HG03103 (cell line): ENCODE results near the gene IFNW1.

Experiments used
- ATAC-seq: cut with Tn5 transposase; IDR thresholded peaks from one replicate; pipeline ENCODE4 v1.9.1; 2021; ENCODE audit warnings: low read depth; ENCODE audit not compliant: unreplicated experiment

IFNW1 gene

DNA sequence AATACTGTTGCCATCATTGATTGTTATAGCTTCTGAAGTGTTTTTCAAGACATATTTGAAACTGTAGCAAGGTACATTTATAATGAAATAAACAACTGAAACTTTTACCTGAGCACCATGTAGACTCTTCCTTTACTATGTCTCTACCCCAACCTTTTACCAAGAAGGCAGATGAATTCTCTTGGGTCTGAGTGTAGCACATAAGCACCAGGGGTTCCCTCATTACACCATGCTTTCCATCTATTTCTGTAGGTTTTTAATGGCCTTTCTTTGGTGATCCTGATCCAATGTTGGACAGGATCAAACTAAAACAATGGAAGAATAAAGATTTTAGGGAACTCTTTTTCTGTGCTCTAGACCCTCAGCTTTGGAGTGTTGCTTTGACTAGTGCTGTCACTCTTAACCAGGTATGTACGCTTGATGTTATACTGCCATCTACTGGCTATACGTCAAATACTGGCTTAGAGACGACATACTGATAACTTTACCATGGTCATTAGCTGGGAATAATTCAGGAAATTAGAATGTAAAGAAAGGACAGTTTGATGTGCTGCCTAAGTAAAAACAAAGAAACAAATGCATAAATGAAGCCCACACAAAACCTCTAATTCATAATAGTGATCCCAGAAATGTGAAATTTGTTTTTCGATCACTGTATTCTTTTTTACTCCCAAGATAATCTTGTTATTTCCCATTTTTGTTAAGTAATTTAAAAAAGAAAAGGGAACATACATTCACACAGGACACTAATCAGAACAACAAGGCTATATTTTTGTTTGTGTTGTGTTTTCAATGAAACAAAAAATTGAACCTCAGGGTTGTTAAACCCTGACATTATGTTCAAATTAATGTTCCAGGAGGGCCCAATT is 30.7 kb downstream of the IFNW1 start:
- ATAC-seq = peak; percentile 92

DNA sequence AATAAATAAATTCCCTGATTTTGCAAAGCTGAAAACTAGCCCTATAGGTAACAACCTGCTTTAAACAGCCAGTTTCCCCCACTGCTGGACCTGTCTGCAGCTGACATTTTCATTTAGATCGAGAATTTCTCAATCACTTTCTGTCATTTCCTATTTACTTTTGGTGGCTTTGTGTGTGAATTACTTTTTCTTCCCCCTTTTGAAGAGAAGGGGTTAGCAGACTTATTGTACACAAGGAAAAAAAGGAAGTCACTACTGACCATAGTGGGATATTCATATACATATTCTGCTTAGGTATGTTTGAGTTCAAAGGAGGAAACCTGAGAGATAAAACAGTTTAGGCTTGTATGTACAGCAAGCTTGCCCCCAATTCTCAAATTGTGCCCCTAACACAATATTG is 36.8 kb downstream of the IFNW1 start:
- no peak for ATAC-seq

DNA sequence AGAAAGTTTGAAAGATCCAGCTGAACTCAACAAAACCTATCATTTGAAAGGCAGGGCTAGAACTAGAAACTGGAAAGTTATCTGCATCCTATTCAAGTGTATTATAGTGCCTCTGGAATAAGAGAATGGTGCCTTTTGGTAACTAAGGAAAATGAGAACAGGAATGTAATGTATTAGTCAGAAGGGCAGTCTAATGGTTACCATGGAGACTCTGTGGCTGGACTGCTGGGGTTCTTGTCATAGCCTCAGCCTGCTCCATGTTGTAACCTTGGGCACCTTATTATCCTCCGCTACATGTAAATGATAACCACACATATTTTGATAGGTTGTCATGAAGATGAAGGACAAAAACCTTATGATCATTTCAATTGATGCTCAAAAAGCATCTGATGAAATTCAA is 39.3 kb downstream of the IFNW1 start:
- ATAC-seq = no peak

DNA sequence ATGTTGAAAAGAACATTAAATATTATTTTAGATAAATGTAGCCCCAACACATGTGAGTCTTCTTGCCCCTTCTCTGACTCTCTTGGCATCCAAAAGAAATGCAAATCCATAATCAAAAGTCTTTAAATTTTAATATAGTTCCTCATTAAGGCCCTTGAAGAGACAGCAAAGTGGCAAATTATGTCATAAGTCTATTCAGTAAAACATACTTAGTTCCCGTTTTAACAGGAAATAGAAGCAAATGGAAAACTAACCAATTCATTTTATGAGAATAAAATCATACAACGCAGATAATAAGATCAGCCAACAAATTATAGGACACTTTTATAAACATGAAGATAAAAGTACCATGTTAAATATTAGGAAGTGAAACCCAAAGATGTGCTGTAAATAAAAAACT is 43.8 kb downstream of the IFNW1 start:
- ATAC-seq = no peak

DNA sequence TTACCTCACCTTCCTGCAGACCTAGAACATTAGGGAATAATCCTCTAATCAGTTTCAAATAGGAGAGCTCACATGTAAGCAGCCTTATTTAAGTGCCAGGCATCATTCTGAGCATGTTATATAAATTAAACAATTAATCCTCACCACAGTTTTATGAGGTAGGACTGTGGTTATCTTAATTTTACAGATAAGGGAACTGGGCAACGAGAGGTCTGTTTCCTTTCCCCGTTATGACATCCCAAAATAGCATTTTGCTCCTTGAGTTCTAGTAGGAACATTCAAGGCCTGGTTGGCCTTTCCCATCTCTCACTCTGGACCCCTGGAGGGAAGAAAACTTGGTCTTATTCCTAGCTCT is 44.8 kb downstream of the IFNW1 start:
- ATAC-seq = no peak

DNA sequence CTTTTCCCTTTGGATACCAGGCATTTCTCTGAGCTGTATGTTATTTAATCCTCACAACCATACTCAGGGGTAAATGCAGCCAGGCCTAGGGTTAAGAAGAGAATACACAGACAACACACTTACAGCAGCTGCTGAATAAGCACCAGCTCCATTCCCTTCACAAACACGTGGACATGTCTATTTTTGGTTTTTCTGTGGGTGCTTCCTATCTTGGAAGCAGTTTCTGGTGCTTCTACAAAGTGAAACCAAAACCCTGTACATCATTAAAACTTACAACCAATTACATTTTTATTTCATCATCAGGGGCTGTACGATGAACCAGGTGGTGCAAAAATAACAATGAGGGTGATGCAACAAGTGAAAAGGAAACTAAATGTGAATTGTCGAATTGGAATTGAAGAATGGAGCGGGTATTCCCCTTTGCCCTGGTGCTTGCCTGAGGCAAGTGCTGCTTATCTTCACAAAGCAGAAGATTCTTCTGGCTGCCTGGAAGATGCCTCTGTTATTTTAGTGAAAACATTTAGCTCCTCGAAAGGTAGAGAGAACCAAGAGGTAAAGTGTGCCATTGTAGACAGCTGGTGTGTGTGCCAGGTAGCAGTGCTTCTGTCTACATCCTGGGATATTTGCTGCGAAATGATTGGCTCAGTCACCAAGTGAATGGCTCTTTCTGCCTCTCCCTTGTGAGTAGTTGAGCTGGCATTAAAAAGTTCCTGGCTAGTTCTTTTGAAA is 45.3 kb downstream of the IFNW1 start:
- ATAC-seq = peak; percentile 61

DNA sequence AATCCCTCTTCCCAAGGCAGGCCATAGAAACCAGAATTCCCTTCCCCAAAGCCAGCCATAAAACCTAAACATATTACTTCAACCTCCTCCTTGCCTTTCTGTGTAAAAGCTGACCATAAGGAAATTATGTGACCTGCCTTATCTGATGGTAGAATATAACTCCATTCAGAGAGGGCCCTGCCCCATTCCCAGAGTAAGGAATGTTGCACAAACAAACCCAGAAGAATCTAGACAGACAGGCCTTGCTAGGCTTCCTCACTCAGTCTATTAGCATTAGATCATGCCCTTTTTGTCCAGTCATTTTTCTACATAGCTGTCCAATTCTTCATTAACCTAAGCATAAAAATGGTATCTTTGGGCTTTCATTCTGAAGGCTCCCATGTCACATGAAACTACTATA is 46.1 kb downstream of the IFNW1 start:
- ATAC-seq = no peak
